Epithelial cell of prostate (primary cell): ENCODE data around the gene BCAM.
"Not testable (repeated sequence)": the region's sequence is repeated elsewhere in the genome, so short reads cannot be mapped to it uniquely, and the experiment has no call there.

Experiments
- DNase-seq: peaks from one replicate; pipeline ENCODE4 v3.0.0-alpha.2; 2011; ENCODE audit warnings: low read depth, low spot score
- H3K27ac ChIP-seq: fragments of 450-650 bp; 2 replicates; pipeline ENCODE4 v1.5.1; 2017; ENCODE audit warnings: mild to moderate bottlenecking

BCAM gene

DNA sequence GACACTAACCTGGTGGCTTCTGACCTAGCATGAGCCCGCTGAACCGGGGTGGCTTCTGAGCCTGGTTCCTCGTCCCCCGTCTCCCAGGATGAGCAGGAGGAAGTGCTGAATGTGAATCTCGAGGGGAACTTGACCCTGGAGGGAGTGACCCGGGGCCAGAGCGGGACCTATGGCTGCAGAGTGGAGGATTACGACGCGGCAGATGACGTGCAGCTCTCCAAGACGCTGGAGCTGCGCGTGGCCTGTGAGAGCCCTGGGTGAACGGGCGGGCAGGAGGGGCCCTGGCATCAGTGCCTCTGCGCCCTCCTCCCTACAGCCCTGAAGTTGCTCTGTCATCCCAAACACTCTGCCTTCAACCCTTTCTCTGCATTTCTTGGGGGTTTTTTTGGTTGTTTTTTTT, 5.6 kb downstream of the BCAM start:
- no peak overlapping the region for H3K27ac ChIP-seq
- no peak for DNase-seq

GRCh38 chr19:44816301-44816700, 7.4 kb downstream of the BCAM start:
- DNase-seq = no peak
- no peak overlapping the region for H3K27ac ChIP-seq

DNA sequence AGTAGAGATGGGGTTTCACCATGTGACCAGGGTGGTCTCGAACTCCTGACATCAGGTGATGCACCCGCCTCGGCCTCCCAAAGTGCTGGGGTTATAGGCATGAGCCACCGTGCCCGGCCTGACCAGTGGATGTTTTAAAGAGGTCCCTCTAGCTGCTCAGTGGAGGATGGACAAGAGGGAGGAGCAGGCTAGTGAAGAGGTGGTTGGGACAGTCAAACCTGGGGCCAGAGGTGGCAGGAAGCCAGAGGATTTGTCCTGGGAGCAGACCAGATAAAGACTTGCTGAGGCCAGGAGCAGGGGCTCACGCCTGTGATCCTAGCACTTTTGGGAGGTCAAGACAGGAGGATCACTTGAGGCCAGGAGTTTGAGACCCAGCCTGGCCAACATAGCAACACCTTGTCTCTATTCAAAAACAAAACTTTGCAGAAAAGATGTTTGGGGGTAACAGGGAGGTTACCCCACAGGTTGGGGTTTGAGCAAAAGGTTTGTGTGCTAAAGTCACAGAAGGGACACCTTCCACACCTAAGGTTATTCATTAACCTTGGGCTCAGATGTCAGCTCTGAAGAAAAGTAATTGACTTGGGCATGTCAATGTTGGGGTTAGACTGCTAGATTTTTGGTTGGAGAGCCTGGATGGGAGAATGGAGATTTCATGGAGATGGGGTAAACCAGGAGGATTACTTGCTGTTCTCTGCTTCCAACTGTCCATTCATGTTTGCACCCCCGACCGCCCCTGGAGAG, 9.0 kb downstream of the BCAM start:
- no peak for DNase-seq
- H3K27ac ChIP-seq = no peak overlapping the region

- no peak for DNase-seq
Observed at GRCh38 chr19:44818466-44819031, 9.6 kb downstream of the BCAM start.

GRCh38 chr19:44819246-44819832, 10.4 kb downstream of the BCAM start:
- no peak overlapping the region for H3K27ac ChIP-seq
- no peak for DNase-seq

More at GRCh38 chr19:44818466-44819031, 9.6 kb downstream of the BCAM start:
- no peak overlapping the region for H3K27ac ChIP-seq

DNA sequence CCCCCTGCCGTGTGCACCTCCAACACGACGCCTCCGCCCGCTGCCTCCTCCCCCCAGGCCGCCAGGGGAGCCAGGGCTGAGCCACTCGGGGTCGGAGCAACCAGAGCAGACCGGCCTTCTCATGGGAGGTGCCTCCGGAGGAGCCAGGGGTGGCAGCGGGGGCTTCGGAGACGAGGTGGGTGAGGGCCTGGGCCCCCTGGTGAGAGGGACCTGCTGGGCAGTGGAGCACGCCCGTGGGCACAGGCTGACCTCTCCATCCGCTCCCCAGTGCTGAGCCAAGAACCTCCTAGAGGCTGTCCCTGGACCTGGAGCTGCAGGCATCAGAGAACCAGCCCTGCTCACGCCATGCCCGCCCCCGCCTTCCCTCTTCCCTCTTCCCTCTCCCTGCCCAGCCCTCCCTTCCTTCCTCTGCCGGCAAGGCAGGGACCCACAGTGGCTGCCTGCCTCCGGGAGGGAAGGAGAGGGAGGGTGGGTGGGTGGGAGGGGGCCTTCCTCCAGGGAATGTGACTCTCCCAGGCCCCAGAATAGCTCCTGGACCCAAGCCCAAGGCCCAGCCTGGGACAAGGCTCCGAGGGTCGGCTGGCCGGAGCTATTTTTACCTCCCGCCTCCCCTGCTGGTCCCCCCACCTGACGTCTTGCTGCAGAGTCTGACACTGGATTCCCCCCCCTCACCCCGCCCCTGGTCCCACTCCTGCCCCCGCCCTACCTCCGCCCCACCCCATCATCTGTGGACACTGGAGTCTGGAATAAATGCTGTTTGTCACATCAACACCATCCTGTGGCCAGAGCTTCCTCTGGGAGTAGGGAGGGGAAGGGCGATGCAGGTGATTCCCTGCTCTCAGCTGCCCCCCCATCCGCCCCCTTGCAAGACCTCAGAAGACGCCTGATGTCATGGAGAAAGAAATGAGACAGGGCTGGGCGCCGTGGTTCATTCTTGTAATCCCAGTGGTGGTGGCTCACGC, 12.0 kb downstream of the BCAM start:
- H3K27ac ChIP-seq = no peak overlapping the region
- DNase-seq = no peak

- DNase-seq = no peak
- no peak overlapping the region for H3K27ac ChIP-seq
Observed at GRCh38 chr19:44822177-44822576, 13.3 kb downstream of the BCAM start.

- H3K27ac ChIP-seq = no peak overlapping the region
- no peak for DNase-seq
Observed at GRCh38 chr19:44822670-44823372, 13.9 kb downstream of the BCAM start.

DNA sequence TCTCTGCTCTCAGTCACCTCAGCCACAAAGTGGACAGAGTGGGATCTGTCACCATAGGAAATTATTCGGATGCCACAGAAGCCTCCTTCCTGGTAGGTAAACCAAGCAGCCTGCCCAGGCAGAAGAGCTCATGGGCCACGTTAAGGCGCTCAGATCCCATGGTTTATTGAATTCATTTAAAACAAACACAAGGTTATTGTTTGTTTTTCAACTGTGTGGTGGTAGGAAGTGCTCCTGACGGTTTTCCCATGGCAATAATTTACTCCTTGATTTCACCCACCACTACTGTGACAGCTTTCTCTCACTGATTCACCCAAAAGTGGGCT, 14.4 kb downstream of the BCAM start:
- no peak overlapping the region for H3K27ac ChIP-seq
- DNase-seq = no peak

DNA sequence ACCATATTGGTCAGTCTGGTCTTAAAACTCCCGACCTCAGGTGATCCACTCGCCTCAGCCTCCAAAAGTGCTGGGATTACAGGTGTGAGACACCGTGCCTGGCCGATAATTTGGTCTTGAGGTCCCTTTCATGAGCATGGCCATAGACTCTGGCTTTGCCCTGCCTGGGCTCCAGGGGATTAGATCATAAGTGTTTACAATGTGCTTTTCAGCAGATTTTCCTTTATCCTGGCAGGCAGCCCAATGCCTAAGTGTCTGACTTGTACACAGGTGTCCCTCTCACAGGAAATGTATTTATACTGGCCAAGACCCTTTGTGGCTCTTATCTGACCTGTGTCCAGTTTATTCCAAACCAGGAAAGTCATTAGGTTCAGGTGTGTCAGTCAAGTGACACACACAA, 15.9 kb downstream of the BCAM start:
- DNase-seq = no peak
- H3K27ac ChIP-seq = no peak overlapping the region

DNA sequence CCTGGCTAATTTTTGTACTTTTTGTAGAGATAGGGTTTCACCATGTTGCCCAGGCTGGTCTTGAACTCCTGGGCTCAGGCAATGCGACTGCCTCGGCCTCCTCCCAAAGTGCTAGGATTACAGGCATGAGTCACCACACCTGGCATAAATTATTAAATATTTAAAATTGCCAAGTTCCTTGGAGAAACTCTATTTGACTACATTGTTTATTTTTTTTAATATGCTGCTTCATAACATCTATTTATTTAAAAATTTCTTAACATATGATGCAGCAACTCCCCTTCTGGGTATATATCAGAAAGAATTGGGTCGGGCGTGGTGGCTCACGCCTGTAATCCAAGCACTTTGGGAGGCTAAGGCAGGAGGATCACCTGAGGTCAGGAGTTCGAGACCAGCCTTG, 24.0 kb downstream of the BCAM start:
- not testable (repeated sequence) for DNase-seq

DNA sequence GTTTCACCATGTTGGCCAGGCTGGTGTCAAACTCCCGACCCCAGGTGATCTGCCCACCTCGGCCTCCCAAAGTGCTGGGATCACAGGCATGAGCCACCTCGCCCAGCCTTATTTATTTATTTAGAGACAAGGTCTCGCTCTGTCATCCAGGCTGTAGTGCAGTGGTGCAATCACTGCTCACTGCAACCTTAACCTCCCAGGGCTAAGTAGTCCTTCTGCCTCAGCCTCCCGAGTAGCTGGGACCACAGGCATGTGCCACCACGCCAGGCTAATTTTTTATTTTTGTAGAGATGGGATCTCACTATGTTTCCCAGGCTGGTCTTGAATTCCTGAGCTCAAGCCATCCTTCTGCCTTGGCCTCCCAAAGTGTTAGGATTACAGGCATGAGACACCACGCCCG, 25.5 kb downstream of the BCAM start:
- not testable (repeated sequence) for DNase-seq, H3K27ac ChIP-seq

More for the DNA sequence above, 24.0 kb downstream of the BCAM start:
- not testable (repeated sequence) for H3K27ac ChIP-seq

DNA sequence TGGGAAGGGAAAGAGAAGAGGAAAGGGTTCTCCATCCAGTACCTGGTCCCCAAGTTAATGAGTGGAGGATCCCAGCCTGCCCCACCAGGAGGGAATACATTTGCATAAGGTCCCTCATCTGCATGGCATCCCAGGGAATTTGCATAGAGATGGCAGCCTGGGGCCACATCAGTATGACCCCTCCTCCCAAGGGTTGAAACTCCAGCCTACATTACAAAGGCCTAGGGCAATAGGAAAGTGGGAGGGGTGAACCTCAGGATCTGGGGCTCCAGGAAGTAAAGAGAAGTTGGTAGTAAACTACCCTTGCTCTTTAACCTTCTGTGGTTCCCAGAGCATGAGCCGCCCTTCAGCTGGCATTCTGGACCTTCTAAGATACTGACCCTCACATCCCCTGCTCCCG, 30.4 kb downstream of the BCAM start:
- no peak for DNase-seq
- H3K27ac ChIP-seq = no peak overlapping the region

- DNase-seq = no peak
- no peak overlapping the region for H3K27ac ChIP-seq
Observed at GRCh38 chr19:44840811-44841210, 31.9 kb downstream of the BCAM start.

DNA sequence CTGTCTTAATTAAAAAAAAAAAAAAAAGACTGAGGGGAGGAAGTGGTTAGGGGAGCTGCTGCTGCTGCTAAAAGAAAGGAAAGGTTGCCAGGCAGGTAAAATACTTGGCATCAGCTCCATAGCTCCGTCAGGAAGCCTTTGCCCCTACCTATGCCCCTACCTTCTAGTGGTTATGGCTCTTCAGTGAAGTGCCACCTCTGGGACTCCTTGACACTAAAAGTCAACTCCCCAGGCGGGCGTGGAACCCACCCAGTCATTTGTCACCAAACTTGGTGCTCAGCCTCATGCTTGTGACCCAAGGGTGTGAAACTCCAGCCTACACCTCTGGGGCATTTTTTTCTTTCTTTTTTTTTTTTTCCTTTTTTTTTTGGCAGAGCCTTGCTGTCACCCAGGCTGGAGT, 32.3 kb downstream of the BCAM start:
- DNase-seq = no peak
- H3K27ac ChIP-seq = no peak overlapping the region

DNA sequence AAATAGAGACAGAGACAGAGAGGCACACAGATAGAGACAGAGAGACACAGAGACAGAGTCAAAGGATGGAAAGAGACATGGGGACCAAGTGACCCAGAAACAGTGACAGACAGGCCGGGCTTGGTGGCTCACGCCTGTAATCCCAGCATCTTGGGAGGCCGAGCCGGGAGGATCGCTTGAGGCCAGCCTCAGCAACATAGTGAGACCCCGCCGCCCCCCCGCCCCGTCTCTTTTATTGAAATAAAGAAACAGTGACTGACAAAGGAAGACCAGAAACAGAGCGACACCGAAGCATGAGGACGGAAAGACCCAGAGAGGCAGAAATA, 36.3 kb downstream of the BCAM start:
- peak overlapping the region; percentile 78 for H3K27ac ChIP-seq
- DNase-seq = no peak

- H3K27ac ChIP-seq = peak within 1 kb of the TSS; percentile 78
- peak; percentile 76 for DNase-seq
Observed at GRCh38 chr19:44845612-44846454, 36.9 kb downstream of the BCAM start, which contains the start of gene NECTIN2. Gene NECTIN2, plus strand, starts transcription at chr19:44846297. Its CDS starts 229 bp downstream, at chr19:44846526.

DNA sequence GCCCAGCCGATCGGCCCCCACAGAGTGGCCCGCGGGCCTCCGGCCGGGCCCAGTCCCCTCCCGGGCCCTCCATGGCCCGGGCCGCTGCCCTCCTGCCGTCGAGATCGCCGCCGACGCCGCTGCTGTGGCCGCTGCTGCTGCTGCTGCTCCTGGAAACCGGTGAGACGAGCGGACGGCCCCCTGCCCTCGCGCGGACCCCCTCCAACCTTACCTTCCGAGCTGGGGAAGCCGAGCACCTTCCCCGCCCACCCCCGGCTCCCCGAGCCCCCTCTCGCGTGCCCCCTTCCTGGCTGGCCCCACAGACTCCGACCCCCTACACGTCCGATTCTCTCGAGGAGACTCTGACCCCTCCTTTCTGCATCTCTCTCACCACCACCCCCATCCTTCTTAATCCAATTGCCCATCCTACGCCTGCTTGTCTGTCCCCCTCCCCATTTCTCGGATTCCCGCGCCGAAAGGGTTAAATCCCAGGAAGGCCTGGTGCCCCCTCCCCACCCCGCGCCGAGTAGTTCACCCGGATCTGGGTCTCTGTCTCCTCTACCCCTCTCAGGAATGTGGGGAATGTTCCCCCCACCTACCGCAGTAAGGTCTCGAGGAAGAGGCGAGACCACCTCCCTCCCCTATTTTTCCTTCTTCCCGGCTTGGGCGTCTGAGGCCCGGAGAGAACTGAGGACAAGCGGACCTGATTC, 37.7 kb downstream of the BCAM start:
- H3K27ac ChIP-seq = peak overlapping the region; percentile 78
- no peak for DNase-seq
